ENCODE data around the gene SPAG16. TPM values are rescaled to one million over a fixed set of nuclear protein-coding genes. Genes with fewer than 3 reads are reported as not detected.
A peak's percentile ranks its signal among the peaks of the same experiment; 100 is the strongest.

The SPAG16 gene
- total and polyA plus RNA-seq, 2 donors = 32.0 to 45.0 TPM

GRCh38 chr2:213451542-213452239 is 167.4 kb downstream of the SPAG16 start:
- H3K36me3 ChIP-seq (ENCODE audit: control insufficient read depth in 2 of 2, insufficient read depth in 2 of 2, low read length in 1 of 2) = no peaks in the 10 kb centered on the region
- H3K4me1 ChIP-seq (ENCODE audit: control insufficient read depth in 2 of 2, insufficient read depth in 2 of 2, low read length in 2 of 2) = no peaks in the 10 kb centered on the region
- 74% methylated on average over 12 of the region's 12 CpGs for WGBS
- H3K27me3 ChIP-seq (ENCODE audit: control insufficient read depth in 2 of 2, insufficient read depth in 1 of 2, low read length in 1 of 2) = no peaks in the 10 kb centered on the region
- H3K4me3 ChIP-seq (ENCODE audit: low read length in 2 of 2) = no peak overlapping the region
- H3K9me3 ChIP-seq (ENCODE audit: control insufficient read depth in 2 of 2, insufficient read depth in 1 of 2, low read length in 1 of 2) = no peaks in the 10 kb centered on the region
- no peak for DNase-seq (ENCODE audit: low read depth in 6 of 9, low spot score in 9 of 9)
- no peak overlapping the region for H3K27ac ChIP-seq (ENCODE audit: low read depth in 1 of 2, low read length in 1 of 2)

GRCh38 chr2:213455316-213456008 is 171.2 kb downstream of the SPAG16 start:
- Histone ChIP-seq H3K4me1 (ENCODE audit: control insufficient read depth in 2 of 2, insufficient read depth in 2 of 2, low read length in 2 of 2) (no peaks in the 10 kb centered on the region), H3K36me3 (ENCODE audit: control insufficient read depth in 2 of 2, insufficient read depth in 2 of 2, low read length in 1 of 2) (no peaks in the 10 kb centered on the region), H3K27ac (ENCODE audit: low read depth in 1 of 2, low read length in 1 of 2) (no peak overlapping the region), H3K4me3 (ENCODE audit: low read length in 2 of 2) (no peak overlapping the region), H3K9me3 (ENCODE audit: control insufficient read depth in 2 of 2, insufficient read depth in 1 of 2, low read length in 1 of 2) (no peaks in the 10 kb centered on the region), H3K27me3 (ENCODE audit: control insufficient read depth in 2 of 2, insufficient read depth in 1 of 2, low read length in 1 of 2) (no peaks in the 10 kb centered on the region)
- 88% methylated on average over 5 of the region's 5 CpGs for WGBS
- DNase-seq (ENCODE audit: low read depth in 6 of 9, low spot score in 9 of 9) = no peak

GRCh38 chr2:213475433-213475832 is 191.2 kb downstream of the SPAG16 start:
- H3K27me3 ChIP-seq (ENCODE audit: control insufficient read depth in 2 of 2, insufficient read depth in 1 of 2, low read length in 1 of 2) = no peaks in the 10 kb centered on the region
- H3K9me3 ChIP-seq (ENCODE audit: control insufficient read depth in 2 of 2, insufficient read depth in 1 of 2, low read length in 1 of 2) = peaks cover 0 to 2% of the 10 kb centered on the region in 2 donors

GRCh38 chr2:213476641-213477040 is 192.4 kb downstream of the SPAG16 start:
- Histone ChIP-seq H3K4me3 (ENCODE audit: low read length in 2 of 2) (no peak overlapping the region), H3K27ac (ENCODE audit: low read depth in 1 of 2, low read length in 1 of 2) (no peak overlapping the region), H3K27me3 (ENCODE audit: control insufficient read depth in 2 of 2, insufficient read depth in 1 of 2, low read length in 1 of 2) (no peaks in the 10 kb centered on the region), H3K4me1 (ENCODE audit: control insufficient read depth in 2 of 2, insufficient read depth in 2 of 2, low read length in 2 of 2) (no peaks in the 10 kb centered on the region), H3K36me3 (ENCODE audit: control insufficient read depth in 2 of 2, insufficient read depth in 2 of 2, low read length in 1 of 2) (no peaks in the 10 kb centered on the region), H3K9me3 (ENCODE audit: control insufficient read depth in 2 of 2, insufficient read depth in 1 of 2, low read length in 1 of 2) (no peaks in the 10 kb centered on the region)
- DNase-seq (ENCODE audit: low read depth in 6 of 9, low spot score in 9 of 9) = no peak
- WGBS = 82% methylated on average over 4 of the region's 4 CpGs

More at GRCh38 chr2:213475433-213475832, 191.2 kb downstream of the SPAG16 start:
- Histone ChIP-seq H3K27ac (ENCODE audit: low read depth in 1 of 2, low read length in 1 of 2) (no peak overlapping the region), H3K36me3 (ENCODE audit: control insufficient read depth in 2 of 2, insufficient read depth in 2 of 2, low read length in 1 of 2) (no peaks in the 10 kb centered on the region), H3K4me3 (ENCODE audit: low read length in 2 of 2) (no peak overlapping the region), H3K4me1 (ENCODE audit: control insufficient read depth in 2 of 2, insufficient read depth in 2 of 2, low read length in 2 of 2) (no peaks in the 10 kb centered on the region)
- DNase-seq (ENCODE audit: low read depth in 6 of 9, low spot score in 9 of 9) = no peak

- H3K36me3 ChIP-seq (ENCODE audit: control insufficient read depth in 2 of 2, insufficient read depth in 2 of 2, low read length in 1 of 2) = no peaks in the 10 kb centered on the region
- H3K4me3 ChIP-seq (ENCODE audit: low read length in 2 of 2) = no peak overlapping the region
- no peak overlapping the region for H3K27ac ChIP-seq (ENCODE audit: low read depth in 1 of 2, low read length in 1 of 2)
- H3K27me3 ChIP-seq (ENCODE audit: control insufficient read depth in 2 of 2, insufficient read depth in 1 of 2, low read length in 1 of 2) = no peaks in the 10 kb centered on the region
- H3K4me1 ChIP-seq (ENCODE audit: control insufficient read depth in 2 of 2, insufficient read depth in 2 of 2, low read length in 2 of 2) = no peaks in the 10 kb centered on the region
- no peaks in the 10 kb centered on the region for H3K9me3 ChIP-seq (ENCODE audit: control insufficient read depth in 2 of 2, insufficient read depth in 1 of 2, low read length in 1 of 2)
- peak in 6 of 9 donors; percentile 1 to 26 (median 6) for DNase-seq (ENCODE audit: low read depth in 6 of 9, low spot score in 9 of 9)
Measured at GRCh38 chr2:213490087-213490486, 205.8 kb downstream of the SPAG16 start.

- Histone ChIP-seq H3K27me3 (ENCODE audit: control insufficient read depth in 2 of 2, insufficient read depth in 1 of 2, low read length in 1 of 2) (no peaks in the 10 kb centered on the region), H3K9me3 (ENCODE audit: control insufficient read depth in 2 of 2, insufficient read depth in 1 of 2, low read length in 1 of 2) (no peaks in the 10 kb centered on the region), H3K4me1 (ENCODE audit: control insufficient read depth in 2 of 2, insufficient read depth in 2 of 2, low read length in 2 of 2) (no peaks in the 10 kb centered on the region), H3K27ac (ENCODE audit: low read depth in 1 of 2, low read length in 1 of 2) (no peak overlapping the region), H3K4me3 (ENCODE audit: low read length in 2 of 2) (no peak overlapping the region), H3K36me3 (ENCODE audit: control insufficient read depth in 2 of 2, insufficient read depth in 2 of 2, low read length in 1 of 2) (no peaks in the 10 kb centered on the region)
- no peak for DNase-seq (ENCODE audit: low read depth in 6 of 9, low spot score in 9 of 9)
- 97% methylated on average over 1 of the region's 1 CpG for WGBS
Measured at GRCh38 chr2:213491376-213491775, 207.1 kb downstream of the SPAG16 start.

GRCh38 chr2:213496226-213496625 is 212.0 kb downstream of the SPAG16 start:
- Histone ChIP-seq H3K27ac (ENCODE audit: low read depth in 1 of 2, low read length in 1 of 2) (no peak overlapping the region), H3K4me3 (ENCODE audit: low read length in 2 of 2) (no peak overlapping the region), H3K36me3 (ENCODE audit: control insufficient read depth in 2 of 2, insufficient read depth in 2 of 2, low read length in 1 of 2) (no peaks in the 10 kb centered on the region), H3K9me3 (ENCODE audit: control insufficient read depth in 2 of 2, insufficient read depth in 1 of 2, low read length in 1 of 2) (no peaks in the 10 kb centered on the region), H3K27me3 (ENCODE audit: control insufficient read depth in 2 of 2, insufficient read depth in 1 of 2, low read length in 1 of 2) (no peaks in the 10 kb centered on the region), H3K4me1 (ENCODE audit: control insufficient read depth in 2 of 2, insufficient read depth in 2 of 2, low read length in 2 of 2) (no peaks in the 10 kb centered on the region)
- WGBS = 88% methylated on average over 2 of the region's 2 CpGs
- no peak for DNase-seq (ENCODE audit: low read depth in 6 of 9, low spot score in 9 of 9)

- Histone ChIP-seq H3K4me1 (ENCODE audit: control insufficient read depth in 2 of 2, insufficient read depth in 2 of 2, low read length in 2 of 2) (no peaks in the 10 kb centered on the region), H3K27me3 (ENCODE audit: control insufficient read depth in 2 of 2, insufficient read depth in 1 of 2, low read length in 1 of 2) (no peaks in the 10 kb centered on the region), H3K9me3 (ENCODE audit: control insufficient read depth in 2 of 2, insufficient read depth in 1 of 2, low read length in 1 of 2) (no peaks in the 10 kb centered on the region), H3K36me3 (ENCODE audit: control insufficient read depth in 2 of 2, insufficient read depth in 2 of 2, low read length in 1 of 2) (no peaks in the 10 kb centered on the region), H3K27ac (ENCODE audit: low read depth in 1 of 2, low read length in 1 of 2) (no peak overlapping the region), H3K4me3 (ENCODE audit: low read length in 2 of 2) (no peak overlapping the region)
- WGBS = 93% methylated on average over 1 of the region's 1 CpG
- DNase-seq (ENCODE audit: low read depth in 6 of 9, low spot score in 9 of 9) = no peak
Measured at GRCh38 chr2:213500881-213501280, 216.6 kb downstream of the SPAG16 start.

- H3K9me3 ChIP-seq (ENCODE audit: control insufficient read depth in 2 of 2, insufficient read depth in 1 of 2, low read length in 1 of 2) = peaks cover 0 to 10% of the 10 kb centered on the region in 2 donors
Measured at GRCh38 chr2:213524164-213524563, 239.9 kb downstream of the SPAG16 start.

More at GRCh38 chr2:213524164-213524563, 239.9 kb downstream of the SPAG16 start:
- DNase-seq (ENCODE audit: low read depth in 6 of 9, low spot score in 9 of 9) = no peak
- Histone ChIP-seq H3K27me3 (ENCODE audit: control insufficient read depth in 2 of 2, insufficient read depth in 1 of 2, low read length in 1 of 2) (no peaks in the 10 kb centered on the region), H3K27ac (ENCODE audit: low read depth in 1 of 2, low read length in 1 of 2) (no peak overlapping the region), H3K4me1 (ENCODE audit: control insufficient read depth in 2 of 2, insufficient read depth in 2 of 2, low read length in 2 of 2) (no peaks in the 10 kb centered on the region), H3K4me3 (ENCODE audit: low read length in 2 of 2) (no peak overlapping the region), H3K36me3 (ENCODE audit: control insufficient read depth in 2 of 2, insufficient read depth in 2 of 2, low read length in 1 of 2) (no peaks in the 10 kb centered on the region)

Data from thymus (tissue), 11 donors.